ENCODE data around the gene ZWINT. TPM values are rescaled to one million over a fixed set of nuclear protein-coding genes. Genes with fewer than 3 reads are reported as not detected.

ZWINT gene
- total RNA-seq, 1 experiment from 2014 or later, result 99.1 TPM

DNA sequence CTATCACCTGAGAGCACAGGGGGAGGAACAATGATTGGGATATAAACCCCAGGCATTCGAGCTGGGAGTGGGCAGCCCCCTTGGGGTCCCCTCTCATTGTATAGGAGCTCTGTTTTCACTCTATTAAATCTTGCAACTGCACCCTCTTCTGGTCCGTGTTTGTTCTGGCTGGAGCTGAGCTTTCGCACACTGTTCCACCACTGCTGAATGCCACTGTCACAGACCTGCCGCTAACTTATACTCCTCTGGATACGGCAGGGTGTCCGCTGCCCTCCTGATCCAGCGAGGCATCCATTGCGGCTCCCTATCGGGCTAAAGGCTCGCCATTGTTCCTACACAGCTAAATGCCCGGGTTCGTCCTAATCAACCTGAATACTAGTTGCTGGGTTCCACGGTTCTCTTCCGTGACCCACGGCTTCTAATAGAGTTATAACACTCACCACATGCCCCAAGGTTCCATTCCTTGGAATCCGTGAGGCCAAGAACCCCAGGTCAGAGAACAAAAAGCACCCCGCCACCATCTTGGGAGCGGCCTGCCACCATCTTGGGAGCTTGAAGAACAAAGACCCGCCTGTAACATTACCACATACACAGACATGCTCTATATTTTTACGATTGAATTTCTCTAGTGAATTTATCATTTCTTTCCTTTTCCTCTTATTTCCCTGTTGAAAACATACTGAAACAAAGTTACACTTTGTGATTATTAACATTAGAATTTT is 9.0 kb downstream of the ZWINT start:
- Histone ChIP-seq H3K14ac (ENCODE audit: insufficient read depth, low read length) (no peak overlapping the region), H4K5ac (ENCODE audit: insufficient read length, low read depth, low read length) (no peak overlapping the region), H3K4me1 (ENCODE audit: insufficient read depth, low read length) (no peaks in the 10 kb centered on the region), H3K4me2 (ENCODE audit: insufficient read depth, insufficient read length, low read length) (no peak overlapping the region), H3T11ph (ENCODE audit: low read length) (no peak overlapping the region), H3K79me2 (ENCODE audit: insufficient read depth, low read length) (no peaks in the 10 kb centered on the region), H2AFZ (ENCODE audit: low read length) (no peak overlapping the region), H2BK12ac (ENCODE audit: insufficient read length, low read depth, low read length) (no peak overlapping the region), H2BK15ac (ENCODE audit: low read depth, low read length) (no peak overlapping the region), H3K23ac (ENCODE audit: insufficient read length, low read depth, low read length) (no peak overlapping the region), H3K27me3 (ENCODE audit: insufficient read depth, low read length) (no peaks in the 10 kb centered on the region), H3K23me2 (ENCODE audit: insufficient read length, low read depth, low read length, poor library complexity, severe bottlenecking) (no peaks in the 10 kb centered on the region), H2AK5ac (ENCODE audit: insufficient read length, low read length) (no peak overlapping the region), H3K27ac (ENCODE audit: insufficient read length, low read depth, low read length) (no peak overlapping the region), H2BK20ac (ENCODE audit: low read depth, low read length, poor library complexity, severe bottlenecking) (no peak overlapping the region), H2BK5ac (ENCODE audit: insufficient read length, low read length) (no peak overlapping the region), H4K20me1 (ENCODE audit: control insufficient read depth, insufficient read depth, insufficient read length) (no peaks in the 10 kb centered on the region), H3K4ac (ENCODE audit: low read depth, low read length) (no peak overlapping the region), H2BK120ac (ENCODE audit: low read depth, low read length, poor library complexity, severe bottlenecking) (no peak overlapping the region), H3K56ac (ENCODE audit: insufficient read length, low read depth, low read length) (no peak overlapping the region), H4K91ac (ENCODE audit: insufficient read length, low read depth, low read length) (no peak overlapping the region), H3K9me3 (ENCODE audit: control insufficient read depth, low read depth, low read length) (no peaks in the 10 kb centered on the region), H3K9ac (ENCODE audit: extremely low read depth, insufficient read length, low read length) (no peak overlapping the region), H4K8ac (replicated peaks; ENCODE audit: insufficient read length, low read depth, low read length) (no peak overlapping the region), H3K79me1 (ENCODE audit: insufficient read depth, low read depth, low read length, poor library complexity, severe bottlenecking) (no peaks in the 10 kb centered on the region), H3K18ac (ENCODE audit: insufficient read length, low read depth, low read length) (no peak overlapping the region)
- H3K9me3 Mint-ChIP-seq, result no peaks in the 10 kb centered on the region
- no peak overlapping the region for H3K4me3 Mint-ChIP-seq
- DNase-seq, result peak; percentile 35
- TF ChIP-seq, protein P1, sequence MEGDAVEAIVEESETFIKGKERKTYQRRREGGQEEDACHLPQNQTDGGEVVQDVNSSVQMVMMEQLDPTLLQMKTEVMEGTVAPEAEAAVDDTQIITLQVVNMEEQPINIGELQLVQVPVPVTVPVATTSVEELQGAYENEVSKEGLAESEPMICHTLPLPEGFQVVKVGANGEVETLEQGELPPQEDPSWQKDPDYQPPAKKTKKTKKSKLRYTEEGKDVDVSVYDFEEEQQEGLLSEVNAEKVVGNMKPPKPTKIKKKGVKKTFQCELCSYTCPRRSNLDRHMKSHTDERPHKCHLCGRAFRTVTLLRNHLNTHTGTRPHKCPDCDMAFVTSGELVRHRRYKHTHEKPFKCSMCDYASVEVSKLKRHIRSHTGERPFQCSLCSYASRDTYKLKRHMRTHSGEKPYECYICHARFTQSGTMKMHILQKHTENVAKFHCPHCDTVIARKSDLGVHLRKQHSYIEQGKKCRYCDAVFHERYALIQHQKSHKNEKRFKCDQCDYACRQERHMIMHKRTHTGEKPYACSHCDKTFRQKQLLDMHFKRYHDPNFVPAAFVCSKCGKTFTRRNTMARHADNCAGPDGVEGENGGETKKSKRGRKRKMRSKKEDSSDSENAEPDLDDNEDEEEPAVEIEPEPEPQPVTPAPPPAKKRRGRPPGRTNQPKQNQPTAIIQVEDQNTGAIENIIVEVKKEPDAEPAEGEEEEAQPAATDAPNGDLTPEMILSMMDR (conservative IDR thresholded peaks at IDR 0.05), result peak; percentile 33; the same call in 2 of the 3 replicates
- H3K27ac Mint-ChIP-seq, result peak overlapping the region in 1 of 3 experiments; percentile 75; a peak in 3 of 7 replicates
- no peaks in the 10 kb centered on the region for H3K27me3 Mint-ChIP-seq (ENCODE audit: low read depth)
- WGBS (ENCODE audit: extremely low coverage, insufficient read length, low lambda C conversion rate), result no CpG with 5 or more reads among the region's 20 CpGs
- H3K4me1 Mint-ChIP-seq, result no peaks in the 10 kb centered on the region
- H3K36me3 Mint-ChIP-seq (ENCODE audit: insufficient read depth in 1 of 3, low read depth in 3 of 3), result peaks cover 3 to 21% (median 9%) of the 10 kb centered on the region in 3 experiments; a peak in 6 of 7 replicates
